Measurements from ENCODE around the gene PLAU.
"Not testable (repeated sequence)": the region's sequence is repeated elsewhere in the genome, so short reads cannot be mapped to it uniquely, and the experiment has no call there.

PLAU gene

DNA sequence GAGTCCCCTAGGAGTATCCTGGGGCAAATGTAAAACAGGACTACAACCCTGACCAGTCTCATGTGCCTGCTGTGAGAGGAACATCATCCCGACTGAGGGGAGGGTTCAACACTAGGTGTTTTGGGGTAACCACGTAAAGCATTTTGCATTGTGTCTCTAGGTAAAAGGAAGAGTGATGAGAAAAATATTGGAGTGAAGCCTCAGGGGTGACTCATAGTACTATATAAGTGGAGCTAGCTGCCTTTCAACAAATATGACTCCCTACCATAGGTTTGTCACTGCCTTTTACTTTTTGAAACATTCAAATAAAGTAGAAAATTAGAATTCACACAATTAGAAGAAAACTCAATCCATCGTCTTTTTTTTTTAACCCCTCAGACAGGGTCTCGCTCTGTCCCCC is 34.0 kb upstream of the PLAU start:
- no peak for DNase-seq (ENCODE audit: low read depth)

DNA sequence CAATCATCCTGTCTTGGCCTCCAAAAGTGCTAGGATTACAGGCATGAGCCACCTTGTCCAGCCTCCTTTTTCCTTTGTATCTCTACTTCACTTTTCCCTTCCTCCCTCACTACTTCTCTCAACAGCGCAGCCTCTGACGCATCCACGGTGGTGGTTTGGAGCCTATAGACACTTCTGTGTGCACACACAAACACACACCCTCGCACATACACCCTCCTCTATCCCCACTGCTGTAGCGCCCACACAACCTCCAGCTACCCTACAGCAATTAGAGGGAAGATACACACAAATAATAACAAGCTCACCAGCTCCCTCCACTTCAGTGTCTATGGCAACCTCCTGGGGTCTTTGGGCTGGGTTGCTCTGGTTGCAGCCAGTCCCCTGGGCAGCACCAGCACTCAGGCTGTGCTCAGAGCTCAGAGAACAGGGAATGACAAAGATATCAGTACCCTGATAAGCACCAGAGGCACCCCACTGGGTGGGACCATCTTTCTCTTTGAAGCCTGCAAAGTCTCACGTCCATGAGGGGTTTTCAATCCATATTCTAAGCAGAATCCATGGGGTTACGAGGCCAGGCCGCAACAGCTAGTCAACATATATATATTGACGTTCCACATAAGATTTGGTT is 33.3 kb upstream of the PLAU start:
- DNase-seq (ENCODE audit: low read depth), result no peak

DNA sequence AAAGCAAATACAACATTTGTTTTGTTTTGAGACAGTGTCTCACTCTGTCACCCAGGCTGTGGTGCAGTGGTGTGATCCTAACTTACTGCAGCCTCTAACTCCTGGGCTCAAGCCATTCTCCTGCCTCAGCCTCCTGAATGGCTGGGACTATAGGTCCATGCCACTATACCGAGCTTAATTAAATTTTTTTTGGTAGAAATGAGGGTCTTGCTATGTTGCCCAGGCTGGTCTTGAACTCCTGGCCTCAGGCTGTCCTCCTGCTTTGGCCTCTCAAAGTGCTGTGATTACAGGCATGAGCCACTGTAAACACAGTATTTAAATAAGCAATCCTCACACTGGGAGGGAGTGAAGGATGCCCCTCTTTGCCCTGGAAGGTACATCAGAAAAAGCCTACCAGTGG is 32.6 kb upstream of the PLAU start:
- DNase-seq (ENCODE audit: low read depth), result no peak

DNA sequence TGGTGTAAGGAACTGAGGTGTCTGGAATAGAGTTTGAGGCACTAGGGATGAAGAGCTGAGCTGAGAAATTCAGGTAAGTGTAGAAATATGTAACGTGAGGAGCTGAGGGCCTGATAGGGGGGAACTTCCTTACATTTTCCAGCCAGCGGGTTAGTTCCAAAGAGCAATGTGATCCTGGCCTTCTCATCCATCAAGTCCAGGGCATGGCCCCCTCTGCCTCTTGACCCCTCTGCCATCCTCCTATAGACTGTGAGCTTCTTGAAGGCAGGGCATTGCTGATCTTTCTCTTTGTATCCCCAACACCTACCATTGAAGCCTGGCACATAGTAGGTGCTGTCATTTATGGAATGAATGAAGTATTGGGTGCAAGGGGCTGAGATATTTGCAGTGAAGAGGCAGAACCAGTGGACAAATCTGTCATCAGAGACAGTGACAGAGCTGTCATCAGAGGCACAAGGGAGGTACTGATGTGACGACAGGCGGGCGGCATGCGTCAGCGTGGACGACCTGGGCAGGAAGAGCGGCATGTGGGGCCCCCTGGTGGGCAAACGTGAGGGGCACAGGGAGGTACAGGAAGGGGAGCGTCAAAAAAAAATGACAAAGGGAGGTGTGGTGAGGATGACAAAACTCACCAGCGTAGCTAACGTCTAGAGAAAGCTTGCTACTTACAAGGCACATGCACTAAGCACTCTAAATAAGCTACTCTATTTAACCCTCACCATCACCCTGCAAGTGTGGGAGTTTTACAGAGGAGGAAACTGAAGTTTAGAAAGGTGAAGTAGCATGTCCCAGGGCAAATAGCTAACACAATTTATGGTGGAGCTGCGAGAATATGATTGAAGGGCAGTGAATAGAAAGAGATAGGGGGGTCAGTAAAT is 31.4 kb upstream of the PLAU start:
- DNase-seq (ENCODE audit: low read depth), result peak; percentile 91

DNA sequence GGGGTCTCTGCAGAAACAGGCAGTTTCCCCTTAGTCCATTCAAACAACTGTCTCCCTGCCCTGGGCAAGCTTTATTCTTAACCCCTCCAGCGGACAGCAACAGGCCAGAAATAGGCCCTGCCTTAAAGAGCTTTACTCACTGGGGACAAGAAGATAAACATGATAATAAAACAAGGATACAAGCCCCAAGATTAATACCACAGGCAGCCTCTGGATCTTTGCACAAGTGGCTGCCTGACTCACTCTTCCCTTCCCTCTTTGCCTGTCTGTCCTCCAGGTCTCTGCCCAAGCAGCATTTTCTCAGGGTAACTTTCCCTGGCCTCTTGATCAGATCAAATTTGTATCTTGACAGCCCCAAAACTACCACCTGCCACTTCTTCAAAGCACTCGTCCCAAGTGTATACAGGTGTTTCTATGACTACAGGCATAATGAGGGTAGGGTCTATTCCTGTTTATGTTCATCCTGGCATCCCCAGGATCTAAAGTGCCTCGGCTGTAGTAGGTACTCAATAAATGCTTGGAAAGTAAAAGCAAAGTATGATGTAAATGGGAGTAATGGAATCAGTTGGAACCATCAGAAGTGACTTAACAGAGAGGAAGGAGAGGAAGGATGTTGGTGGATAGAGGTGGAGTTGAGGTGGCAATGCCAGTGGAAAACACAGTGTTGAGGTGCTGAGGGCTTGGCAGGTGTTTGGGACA is 29.6 kb upstream of the PLAU start:
- no peak for DNase-seq (ENCODE audit: low read depth)

DNA sequence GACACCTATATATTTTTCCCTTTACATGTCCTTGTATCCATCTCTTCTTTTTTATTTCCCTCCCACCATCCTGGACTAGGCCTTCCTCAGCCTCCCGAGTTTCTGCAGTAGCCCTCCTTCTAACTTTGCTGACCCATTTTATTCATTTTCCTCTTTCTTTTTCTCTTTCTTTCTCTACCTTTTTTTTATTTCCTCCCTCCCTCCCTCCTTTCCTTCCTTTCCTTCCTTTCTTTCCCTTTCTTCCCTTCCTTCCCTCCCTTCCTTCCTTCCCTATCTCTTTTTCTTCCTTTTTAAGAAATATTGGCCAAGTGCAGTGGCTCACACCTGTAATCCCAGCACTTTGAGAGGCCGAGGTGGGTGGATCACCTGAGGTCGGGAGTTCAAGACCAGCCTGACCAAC is 26.9 kb upstream of the PLAU start:
- DNase-seq (ENCODE audit: low read depth), result no peak

DNA sequence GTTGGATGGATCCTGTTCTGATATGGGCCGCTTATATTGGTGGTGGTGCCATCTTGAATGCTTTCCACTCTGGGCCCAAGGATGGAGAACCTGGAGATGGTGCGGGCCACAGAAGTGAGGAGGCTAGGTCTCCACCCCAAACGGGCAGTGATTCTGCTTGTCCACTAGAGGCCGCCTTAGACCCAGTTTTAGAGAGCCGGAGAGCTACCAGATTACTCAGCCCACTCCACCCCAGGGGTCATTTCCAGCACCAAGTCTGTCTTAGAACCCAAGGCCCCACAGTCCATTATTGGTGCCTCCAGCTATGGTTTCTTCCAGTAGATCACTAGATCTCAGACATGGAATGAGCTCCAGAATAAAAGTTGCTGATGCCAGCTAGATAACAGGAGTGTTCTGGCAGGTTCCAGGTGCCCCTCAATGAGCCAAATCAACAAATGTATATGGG is 24.8 kb upstream of the PLAU start:
- DNase-seq (ENCODE audit: low read depth), result peak; percentile 48

DNA sequence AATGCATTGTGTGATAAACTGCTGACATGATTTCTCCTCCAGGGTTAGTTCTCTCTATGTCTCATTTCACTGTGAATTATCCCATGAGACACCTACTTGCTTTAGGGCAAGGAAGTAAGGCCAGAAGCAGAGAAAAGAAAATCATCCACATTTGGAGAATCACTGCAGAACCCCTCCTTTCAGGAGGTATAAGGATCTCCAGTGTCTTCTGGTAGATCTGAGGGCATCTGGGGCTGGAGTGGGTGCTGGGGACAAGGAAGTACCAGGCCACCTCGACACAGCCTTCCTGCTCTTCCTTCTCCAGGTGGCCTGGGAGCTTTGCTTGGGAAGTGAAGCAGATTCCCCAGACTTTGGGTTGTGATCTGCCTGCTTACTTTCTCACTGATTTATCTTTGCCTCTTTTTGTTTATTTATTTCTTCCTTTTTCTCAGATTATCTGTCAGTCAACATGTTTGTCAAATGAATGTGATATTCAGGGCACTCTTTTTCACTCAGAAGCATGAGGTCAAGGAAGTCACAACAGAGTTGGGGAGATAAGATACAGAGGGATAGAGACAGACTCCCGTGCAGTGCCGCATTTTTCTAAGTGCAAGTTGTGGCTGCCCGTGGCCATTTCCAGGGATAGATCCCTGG is 24.2 kb upstream of the PLAU start:
- DNase-seq (ENCODE audit: low read depth), result no peak

DNA sequence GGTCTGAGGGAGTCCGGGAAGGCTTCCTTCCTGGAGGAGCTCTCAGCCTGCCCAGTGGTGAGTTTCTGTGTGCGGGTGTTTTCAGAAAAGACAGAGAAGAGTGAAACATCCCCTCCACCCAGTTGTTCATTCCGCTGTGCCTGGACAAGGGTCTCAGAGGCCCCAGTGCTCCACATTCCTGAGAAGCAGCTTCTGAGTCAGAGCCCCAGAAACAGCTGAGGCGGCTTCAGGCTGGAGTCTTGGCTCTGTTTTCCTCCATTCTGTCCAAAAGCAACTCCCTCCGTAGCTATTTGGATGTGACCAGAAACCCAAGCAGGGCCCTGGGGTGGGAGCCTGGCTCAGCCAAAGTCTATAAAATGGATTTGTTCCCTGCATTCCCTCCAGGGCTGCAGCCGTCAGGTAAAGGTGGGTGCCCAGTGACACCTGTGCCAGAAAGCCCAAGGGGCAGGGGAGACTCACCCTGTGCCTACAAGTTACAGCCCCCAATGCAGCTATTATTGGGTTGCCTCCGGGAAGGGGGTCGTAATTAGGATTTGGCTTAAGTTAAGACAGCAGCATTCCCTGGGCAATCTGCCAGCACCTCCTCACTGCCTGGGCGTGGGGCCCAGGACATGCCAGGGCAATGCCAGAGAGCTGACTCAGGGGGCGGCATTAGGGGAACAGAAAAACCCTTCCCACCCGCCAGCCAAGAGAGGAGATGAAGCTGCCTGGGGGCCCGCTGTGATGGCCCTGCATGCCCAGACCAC is 23.5 kb upstream of the PLAU start:
- no peak for DNase-seq (ENCODE audit: low read depth)

DNA sequence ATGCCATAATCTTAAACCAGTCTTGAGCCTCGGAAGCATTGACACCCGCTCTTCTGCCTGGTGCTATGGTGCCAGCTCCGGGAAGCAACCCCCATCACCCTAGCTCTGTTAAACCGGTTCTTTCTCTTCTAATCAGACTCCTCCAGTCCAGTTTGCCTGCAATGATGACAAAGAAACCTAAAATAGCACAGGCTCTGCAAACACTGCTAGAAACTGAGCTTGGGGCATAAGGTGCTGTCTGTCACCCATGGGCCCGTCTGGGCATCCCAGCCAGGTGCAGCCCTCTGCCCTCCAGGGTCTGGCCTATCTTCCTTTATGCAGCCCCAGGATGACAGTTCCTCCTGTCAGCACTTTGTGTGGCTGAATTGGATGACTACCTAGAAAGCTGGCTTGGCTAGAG is 22.4 kb upstream of the PLAU start:
- DNase-seq (ENCODE audit: low read depth), result no peak

DNA sequence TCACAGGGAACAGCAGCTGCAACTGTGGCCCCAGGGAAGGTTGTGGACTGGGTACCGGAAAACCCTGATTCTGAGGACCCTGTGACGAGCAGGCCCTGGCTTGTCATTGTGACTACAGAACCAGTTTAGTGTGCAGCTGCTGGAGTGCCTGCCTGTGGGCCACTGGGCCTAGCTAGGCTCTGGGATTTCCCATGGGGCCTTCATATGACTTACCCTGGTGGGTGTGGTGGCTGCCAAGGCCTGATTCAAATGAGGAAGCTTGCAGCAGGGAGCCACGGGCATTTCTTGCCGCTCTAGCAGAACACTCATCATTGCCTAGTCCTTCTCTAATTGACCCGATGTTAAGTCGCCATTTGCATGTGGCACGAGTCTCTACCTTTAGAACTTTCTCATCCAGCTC is 21.9 kb upstream of the PLAU start:
- no peak for DNase-seq (ENCODE audit: low read depth)

DNA sequence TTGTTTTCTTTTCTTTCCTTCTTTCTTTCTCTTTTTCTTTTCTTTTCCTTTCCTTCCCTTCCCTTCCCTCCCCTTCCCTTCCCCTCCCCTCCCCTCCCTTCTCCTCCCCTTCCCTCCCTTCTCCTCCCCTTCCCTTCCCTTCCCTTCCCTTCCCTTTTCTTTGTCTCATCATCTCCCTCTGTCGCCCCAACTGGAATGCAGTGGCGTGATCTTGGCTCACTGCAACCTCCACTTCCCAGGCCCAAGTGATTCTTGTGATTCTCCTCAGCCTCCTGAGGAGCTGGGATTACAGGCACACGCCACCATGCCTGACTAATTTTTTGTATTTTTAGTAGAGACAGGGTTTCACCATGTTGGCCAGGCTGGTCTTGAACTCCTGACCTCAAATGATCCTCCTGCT is 21.5 kb upstream of the PLAU start:
- not testable (repeated sequence) for DNase-seq (ENCODE audit: low read depth)

DNA sequence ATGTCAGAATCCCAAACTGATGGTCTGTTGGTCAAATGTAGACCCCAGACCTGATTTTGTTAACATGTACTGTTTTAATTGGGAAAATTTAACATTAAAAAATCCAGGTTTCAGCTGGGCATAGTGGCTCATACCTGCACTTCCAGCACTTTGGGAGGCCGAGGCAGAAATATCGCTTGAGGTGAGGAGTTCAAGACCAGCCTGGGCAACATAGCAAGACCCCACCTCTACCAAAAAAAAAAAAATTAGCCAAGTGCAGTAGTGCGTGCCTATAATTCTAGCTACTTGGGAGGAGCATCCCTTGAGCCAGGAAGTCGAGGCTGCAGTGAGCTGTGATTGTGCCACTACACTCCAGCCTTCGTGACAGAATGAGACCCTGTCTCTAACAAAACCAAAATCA is 20.7 kb upstream of the PLAU start:
- no peak for DNase-seq (ENCODE audit: low read depth)

DNA sequence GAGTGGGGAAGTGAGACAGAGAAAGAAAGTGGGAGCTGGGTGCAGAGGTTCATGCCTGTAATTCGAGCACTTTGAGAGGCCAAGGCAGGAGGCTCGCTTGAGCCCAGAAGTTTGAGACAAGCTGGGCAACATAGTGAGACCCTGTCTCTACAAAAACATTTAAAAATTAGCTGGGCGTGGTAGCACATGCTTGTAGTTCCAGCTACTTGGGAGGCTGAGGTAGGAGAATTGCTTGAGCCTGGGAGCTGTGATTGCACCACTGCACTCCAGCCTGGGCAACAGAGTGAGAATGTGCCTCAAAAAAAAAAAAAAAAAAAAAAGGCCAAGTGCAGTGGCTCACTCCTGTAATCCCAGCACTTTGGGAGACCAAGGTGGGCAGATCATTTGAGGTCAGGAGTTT is 20.1 kb upstream of the PLAU start:
- not testable (repeated sequence) for DNase-seq (ENCODE audit: low read depth)

DNA sequence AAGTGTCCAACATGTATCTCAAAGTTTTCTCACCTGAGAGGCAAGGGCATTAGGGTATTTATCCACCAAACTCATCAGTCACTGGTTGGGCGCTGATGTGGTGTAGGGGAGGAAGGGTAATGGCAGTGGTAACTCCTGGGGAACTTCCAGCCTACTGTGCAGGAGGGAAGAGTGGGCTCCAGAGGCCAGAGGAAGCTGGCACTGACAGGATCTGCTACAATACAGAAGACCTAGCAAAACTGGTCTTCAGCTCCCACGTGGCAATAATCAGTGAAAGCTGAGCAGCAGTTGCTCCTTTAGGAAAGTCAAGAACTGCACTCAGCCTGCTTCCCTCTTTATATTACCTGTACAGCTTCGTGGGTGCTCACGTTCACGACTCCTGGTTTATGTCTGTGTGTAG is 19.4 kb upstream of the PLAU start:
- DNase-seq (ENCODE audit: low read depth), result no peak

DNA sequence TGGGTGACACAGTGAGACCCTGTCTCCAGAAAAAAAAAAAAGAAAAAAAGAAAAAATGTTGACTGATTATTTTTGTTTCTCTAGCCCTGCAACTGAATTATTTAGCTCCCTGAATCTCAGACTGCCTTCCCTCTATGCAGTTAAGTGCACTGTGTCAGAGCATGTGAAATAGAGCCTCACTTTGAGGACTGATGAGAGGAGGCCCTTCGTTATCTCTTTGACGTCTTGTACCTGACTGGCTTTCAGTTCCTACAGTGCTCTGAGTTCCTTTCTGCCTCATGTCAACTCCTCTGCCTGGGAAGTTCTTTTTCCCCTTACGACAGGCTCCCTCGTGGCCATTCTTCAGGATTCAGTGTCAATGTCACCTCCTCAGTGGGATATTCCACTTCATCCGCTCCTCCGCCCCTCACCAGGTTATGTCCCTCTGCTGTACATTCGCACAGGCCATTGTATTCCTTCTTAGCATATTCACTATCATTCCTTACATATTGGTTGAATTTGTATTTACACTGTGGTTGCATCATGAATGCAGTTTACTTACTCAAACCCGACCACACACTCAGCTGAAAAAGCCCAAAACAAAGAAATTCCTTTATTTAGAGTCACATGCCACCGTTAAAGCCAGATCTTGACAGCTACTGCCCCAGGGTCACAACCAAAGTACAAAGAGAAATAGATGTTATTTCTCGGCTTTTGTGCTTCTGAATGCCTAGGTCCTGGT is 18.5 kb upstream of the PLAU start:
- DNase-seq (ENCODE audit: low read depth), result no peak

DNA sequence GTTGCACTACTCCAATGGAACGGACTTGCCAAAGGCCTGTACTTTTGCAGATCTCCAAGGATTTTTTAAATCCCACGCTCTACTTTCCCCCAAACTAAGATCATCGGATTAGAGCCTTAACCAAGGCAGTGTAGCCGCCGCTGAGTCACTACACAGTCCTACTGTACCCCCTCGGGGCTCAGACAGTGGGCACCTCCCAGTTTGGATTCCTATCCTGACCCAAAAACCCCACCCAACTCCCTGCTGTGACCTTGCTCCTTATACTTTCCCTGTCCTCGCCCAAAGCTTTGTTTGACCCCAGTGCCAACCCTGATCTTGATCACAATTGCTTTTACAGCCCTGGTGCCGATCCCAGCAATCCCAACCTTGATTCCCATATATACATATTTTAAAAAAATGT is 17.5 kb upstream of the PLAU start:
- DNase-seq (ENCODE audit: low read depth), result no peak

DNA sequence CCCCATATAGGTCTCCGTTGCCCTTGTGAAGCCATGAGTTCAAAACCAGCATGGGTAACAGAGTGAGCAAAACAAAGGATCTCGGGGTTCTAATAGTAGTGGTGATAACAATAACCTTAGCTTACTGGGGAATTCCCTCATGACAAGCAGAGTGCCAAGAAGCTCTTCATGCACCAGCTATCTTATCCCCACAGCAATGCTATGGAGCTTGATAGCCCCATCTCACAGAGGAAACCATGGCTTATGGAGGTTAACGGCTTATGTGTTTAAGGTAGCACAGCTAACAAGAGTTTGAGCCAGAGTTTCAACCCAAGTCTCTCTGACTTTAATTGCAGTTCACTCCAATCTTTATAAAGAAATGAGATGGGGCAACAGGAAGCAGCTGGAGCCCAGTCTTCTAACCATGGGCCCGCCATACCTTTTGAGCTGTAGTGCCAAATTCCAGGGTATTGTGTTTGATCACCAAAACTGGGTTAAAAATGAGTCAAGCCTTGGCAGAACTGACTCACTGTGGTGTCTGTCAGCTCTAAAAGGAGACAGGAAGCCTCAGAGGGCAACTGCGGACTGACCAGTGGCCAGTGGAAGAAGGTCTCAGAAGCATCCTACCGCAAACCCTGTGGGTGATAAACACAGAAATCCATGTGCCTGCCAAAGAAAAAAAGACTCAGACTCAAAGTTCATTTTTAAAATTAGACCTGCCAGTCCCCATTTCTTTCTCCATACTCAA is 16.5 kb upstream of the PLAU start:
- no peak for DNase-seq (ENCODE audit: low read depth)

DNA sequence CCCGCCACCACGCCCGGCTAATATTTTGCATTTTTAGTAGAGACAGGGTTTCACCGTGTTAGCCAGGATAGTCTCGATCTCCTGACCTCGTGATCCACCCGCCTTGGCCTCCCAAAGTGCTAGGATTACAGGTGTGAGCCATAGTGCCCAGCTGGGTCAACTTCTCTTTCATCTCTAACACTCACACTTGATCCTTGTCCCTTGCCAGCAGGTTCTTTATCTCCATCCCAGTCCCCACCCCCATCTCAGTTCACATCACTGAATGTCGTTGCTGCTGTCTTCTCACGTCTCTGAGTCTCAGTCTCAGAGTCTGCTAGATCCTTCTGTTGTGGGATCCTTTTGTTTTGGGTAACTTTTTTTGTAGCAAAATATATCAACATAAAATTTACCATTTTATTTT is 15.6 kb upstream of the PLAU start:
- DNase-seq (ENCODE audit: low read depth), result not testable (repeated sequence)

DNA sequence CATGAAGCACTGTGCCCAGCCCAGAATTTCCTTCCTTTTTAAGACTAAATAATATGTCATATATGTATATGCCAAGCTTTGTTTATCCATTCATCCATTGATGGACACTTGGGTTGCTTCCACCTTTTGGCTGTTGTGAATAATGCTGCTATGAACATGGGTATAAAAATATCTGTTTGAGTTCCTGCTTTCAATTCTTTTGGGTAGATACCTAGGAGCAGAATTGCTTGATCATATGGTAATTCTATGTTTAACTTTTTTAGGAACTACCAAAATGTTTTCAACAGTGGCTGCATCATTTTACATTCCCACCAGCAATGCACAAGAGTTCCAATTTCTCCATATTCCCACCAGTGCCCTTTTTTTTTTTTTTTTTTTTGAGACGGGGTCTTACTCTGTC is 13.2 kb upstream of the PLAU start:
- no peak for DNase-seq (ENCODE audit: low read depth)
